ENCODE measurements around the gene PLEKHG2. TPM values are rescaled to one million over a fixed set of nuclear protein-coding genes. Genes with fewer than 3 reads are reported as not detected.
A peak's percentile ranks its signal among the peaks of the same experiment; 100 is the strongest.

The PLEKHG2 gene
- total RNA-seq, 1 experiment from 2014 or later: 19.6 TPM

GRCh38 chr19:39365531-39365930, 46.9 kb upstream of the PLEKHG2 start:
- no peak for TF ChIP-seq CTCF (IDR thresholded peaks at IDR 0.05; ENCODE audit: unreplicated experiment)
- peaks cover 10% of the 10 kb centered on the region for H3K4me1 Mint-ChIP-seq (ENCODE audit: insufficient read depth, unreplicated experiment)
- no peaks in the 10 kb centered on the region for H3K27me3 Mint-ChIP-seq (ENCODE audit: insufficient read depth, unreplicated experiment)
- BruUV-seq (replicated peaks): no TSS peak
- no peaks in the 10 kb centered on the region for H3K9me3 Mint-ChIP-seq (ENCODE audit: unreplicated experiment)
- no peak for DNase-seq (ENCODE audit: unreplicated experiment)
- intact Hi-C loops (cut with micrococcal nuclease): no loop called here
- H3K36me3 Mint-ChIP-seq (ENCODE audit: insufficient read depth, unreplicated experiment): peaks cover 55% of the 10 kb centered on the region
- ChIA-PET POLR2A (no interaction called here), CTCF (interaction anchor here (0.9 to 3.4 kb wide), 2 partner anchors 15 to 38 kb away, joined by 3 to 12 read pairs; no protein-coding TSS in a partner anchor)
- no peak overlapping the region for H3K27ac Mint-ChIP-seq (ENCODE audit: low read depth, unreplicated experiment)
- H3K4me3 Mint-ChIP-seq (ENCODE audit: unreplicated experiment): no peak overlapping the region

GRCh38 chr19:39369200-39369599, 43.3 kb upstream of the PLEKHG2 start:
- Mint-ChIP-seq H3K9me3 (ENCODE audit: unreplicated experiment) (no peaks in the 10 kb centered on the region), H3K4me3 (ENCODE audit: unreplicated experiment) (no peak overlapping the region), H3K27me3 (ENCODE audit: insufficient read depth, unreplicated experiment) (no peaks in the 10 kb centered on the region), H3K36me3 (ENCODE audit: insufficient read depth, unreplicated experiment) (peaks cover 56% of the 10 kb centered on the region), H3K4me1 (ENCODE audit: insufficient read depth, unreplicated experiment) (no peaks in the 10 kb centered on the region), H3K27ac (ENCODE audit: low read depth, unreplicated experiment) (no peak overlapping the region)
- DNase-seq (ENCODE audit: unreplicated experiment): no peak
- intact Hi-C loops (cut with micrococcal nuclease): no loop called here
- BruUV-seq (replicated peaks): no TSS peak
- TF ChIP-seq CTCF (IDR thresholded peaks at IDR 0.05; ENCODE audit: unreplicated experiment): no peak
- ChIA-PET POLR2A (no interaction called here), CTCF (interaction anchor here (0.6 to 1.1 kb wide), 2 partner anchors 15 to 1652 kb away, joined by 3 to 4 read pairs; no protein-coding TSS in a partner anchor)

- H3K36me3 Mint-ChIP-seq (ENCODE audit: insufficient read depth, unreplicated experiment): peaks cover 66% of the 10 kb centered on the region
- H3K27ac Mint-ChIP-seq (ENCODE audit: low read depth, unreplicated experiment): no peak overlapping the region
- no peaks in the 10 kb centered on the region for H3K27me3 Mint-ChIP-seq (ENCODE audit: insufficient read depth, unreplicated experiment)
- no peak for TF ChIP-seq CTCF (IDR thresholded peaks at IDR 0.05; ENCODE audit: unreplicated experiment)
- H3K4me1 Mint-ChIP-seq (ENCODE audit: insufficient read depth, unreplicated experiment): no peaks in the 10 kb centered on the region
- no peak overlapping the region for H3K4me3 Mint-ChIP-seq (ENCODE audit: unreplicated experiment)
- CTCF ChIA-PET: no interaction called here
- no peaks in the 10 kb centered on the region for H3K9me3 Mint-ChIP-seq (ENCODE audit: unreplicated experiment)
- POLR2A ChIA-PET: interaction anchor here (1.1 kb wide), 1 partner anchor 20 kb away, joined by 3 read pairs; the partner anchor contains the start of genes MED29 and PAF1
- DNase-seq (ENCODE audit: unreplicated experiment): no peak
- intact Hi-C loops (cut with micrococcal nuclease): no loop called here
- no TSS peak for BruUV-seq (replicated peaks)
Observed at GRCh38 chr19:39370735-39371134, 41.7 kb upstream of the PLEKHG2 start.

GRCh38 chr19:39372047-39372802, 40.2 kb upstream of the PLEKHG2 start:
- ChIA-PET CTCF (interaction anchor here (0.6 kb wide), 1 partner anchor 24 kb away, joined by 3 read pairs; no protein-coding TSS in a partner anchor), POLR2A (interaction anchor here (0.6 kb wide), 1 partner anchor 30 kb away, joined by 3 read pairs; the partner anchor contains the start of gene SAMD4B)

More at GRCh38 chr19:39372047-39372802, 40.2 kb upstream of the PLEKHG2 start:
- intact Hi-C loops (cut with micrococcal nuclease): no loop called here
- peak; percentile 47 for DNase-seq (ENCODE audit: unreplicated experiment)
- Mint-ChIP-seq H3K4me3 (ENCODE audit: unreplicated experiment) (no peak overlapping the region), H3K9me3 (ENCODE audit: unreplicated experiment) (no peaks in the 10 kb centered on the region), H3K4me1 (ENCODE audit: insufficient read depth, unreplicated experiment) (no peaks in the 10 kb centered on the region), H3K27ac (ENCODE audit: low read depth, unreplicated experiment) (no peak overlapping the region), H3K27me3 (ENCODE audit: insufficient read depth, unreplicated experiment) (no peaks in the 10 kb centered on the region), H3K36me3 (ENCODE audit: insufficient read depth, unreplicated experiment) (peaks cover 76% of the 10 kb centered on the region)
- no TSS peak for BruUV-seq (replicated peaks)
- no peak for TF ChIP-seq CTCF (IDR thresholded peaks at IDR 0.05; ENCODE audit: unreplicated experiment)

All from MCF 10A (cell line).